Nephron (organoid): ENCODE data around the gene HPD.
"Not testable (repeated sequence)": the region's sequence is repeated elsewhere in the genome, so short reads cannot be mapped to it uniquely, and the experiment has no call there.

Experiments used
- H3K27ac Mint-ChIP-seq, 3 experiments: 2 replicates each; pipeline ENCODE4 v1.8.0; 2020; ENCODE audit warnings: mixed read lengths in 3 of 3, mild to moderate bottlenecking in 2 of 3, moderate library complexity in 1 of 3
- H3K27me3 Mint-ChIP-seq: 2 replicates; pipeline ENCODE4 v1.8.0; 2021; ENCODE audit warnings: low read depth, mild to moderate bottlenecking, moderate library complexity, mixed read lengths
- H3K36me3 Mint-ChIP-seq: 2 replicates; pipeline ENCODE4 v1.8.0; 2020; ENCODE audit warnings: low read depth, mixed read lengths
- H3K4me1 Mint-ChIP-seq: 2 replicates; pipeline ENCODE4 v1.8.0; 2020; ENCODE audit warnings: mixed read lengths
- H3K4me3 Mint-ChIP-seq, 3 experiments: 2 replicates each; pipeline ENCODE4 v1.8.0; 2020; ENCODE audit warnings: mild to moderate bottlenecking in 3 of 3, mixed read lengths in 3 of 3, moderate library complexity in 2 of 3
- H3K9me3 Mint-ChIP-seq: 2 replicates; pipeline ENCODE4 v1.8.0; 2020; ENCODE audit warnings: mixed read lengths
- TF ChIP-seq, protein P1 (sequence below), 3 experiments: fragments of 200-600 bp; sonication (generic); IDR thresholded peaks; one replicate each; pipeline ENCODE4 v1.5.0; 2021; ENCODE audit warnings: antibody characterized with exemption in 3 of 3; ENCODE audit not compliant: unreplicated experiment in 3 of 3

HPD gene

DNA sequence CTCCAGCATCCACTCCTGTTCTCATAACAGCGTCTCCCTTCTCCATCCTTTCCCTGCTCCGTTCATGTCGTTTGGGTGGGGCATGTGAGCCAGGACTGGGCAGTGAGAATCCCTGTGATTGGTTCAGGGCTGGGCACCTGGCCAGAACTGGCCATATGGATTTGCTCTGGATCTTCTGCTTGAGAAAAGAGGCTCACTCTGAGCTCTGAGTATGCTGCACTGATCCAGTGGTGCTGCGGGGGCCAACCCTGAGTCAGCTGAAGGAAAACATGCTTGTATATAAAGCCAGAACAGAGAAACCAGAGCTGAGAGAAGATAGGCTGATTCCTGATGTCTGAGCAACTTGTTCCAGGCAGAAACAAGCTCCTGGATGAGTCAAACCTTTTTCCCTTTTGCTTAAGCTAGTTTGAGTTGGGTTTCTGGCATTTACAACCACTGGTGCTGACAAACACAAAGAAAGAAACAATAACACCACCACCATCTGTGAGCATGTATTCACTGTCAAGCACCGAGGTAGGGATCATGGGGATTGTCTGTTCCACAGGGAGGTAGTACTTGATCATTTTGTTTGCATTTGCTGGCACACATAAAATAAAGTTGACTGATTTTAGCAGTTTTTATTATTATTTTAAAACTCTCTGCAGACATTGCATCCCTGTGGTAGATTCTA, 14.0 kb upstream of the HPD start:
- no peaks in the 10 kb centered on the region for H3K36me3 Mint-ChIP-seq
- H3K27ac Mint-ChIP-seq = peak overlapping the region; percentile 94 to 98 (median 94)
- TF ChIP-seq, protein P1, sequence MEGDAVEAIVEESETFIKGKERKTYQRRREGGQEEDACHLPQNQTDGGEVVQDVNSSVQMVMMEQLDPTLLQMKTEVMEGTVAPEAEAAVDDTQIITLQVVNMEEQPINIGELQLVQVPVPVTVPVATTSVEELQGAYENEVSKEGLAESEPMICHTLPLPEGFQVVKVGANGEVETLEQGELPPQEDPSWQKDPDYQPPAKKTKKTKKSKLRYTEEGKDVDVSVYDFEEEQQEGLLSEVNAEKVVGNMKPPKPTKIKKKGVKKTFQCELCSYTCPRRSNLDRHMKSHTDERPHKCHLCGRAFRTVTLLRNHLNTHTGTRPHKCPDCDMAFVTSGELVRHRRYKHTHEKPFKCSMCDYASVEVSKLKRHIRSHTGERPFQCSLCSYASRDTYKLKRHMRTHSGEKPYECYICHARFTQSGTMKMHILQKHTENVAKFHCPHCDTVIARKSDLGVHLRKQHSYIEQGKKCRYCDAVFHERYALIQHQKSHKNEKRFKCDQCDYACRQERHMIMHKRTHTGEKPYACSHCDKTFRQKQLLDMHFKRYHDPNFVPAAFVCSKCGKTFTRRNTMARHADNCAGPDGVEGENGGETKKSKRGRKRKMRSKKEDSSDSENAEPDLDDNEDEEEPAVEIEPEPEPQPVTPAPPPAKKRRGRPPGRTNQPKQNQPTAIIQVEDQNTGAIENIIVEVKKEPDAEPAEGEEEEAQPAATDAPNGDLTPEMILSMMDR (IDR thresholded peaks at IDR 0.05; ENCODE audit: unreplicated experiment in 3 of 3) = no peak
- no peaks in the 10 kb centered on the region for H3K9me3 Mint-ChIP-seq
- no peaks in the 10 kb centered on the region for H3K27me3 Mint-ChIP-seq
- no peak overlapping the region for H3K4me3 Mint-ChIP-seq
- peaks cover 8% of the 10 kb centered on the region for H3K4me1 Mint-ChIP-seq

DNA sequence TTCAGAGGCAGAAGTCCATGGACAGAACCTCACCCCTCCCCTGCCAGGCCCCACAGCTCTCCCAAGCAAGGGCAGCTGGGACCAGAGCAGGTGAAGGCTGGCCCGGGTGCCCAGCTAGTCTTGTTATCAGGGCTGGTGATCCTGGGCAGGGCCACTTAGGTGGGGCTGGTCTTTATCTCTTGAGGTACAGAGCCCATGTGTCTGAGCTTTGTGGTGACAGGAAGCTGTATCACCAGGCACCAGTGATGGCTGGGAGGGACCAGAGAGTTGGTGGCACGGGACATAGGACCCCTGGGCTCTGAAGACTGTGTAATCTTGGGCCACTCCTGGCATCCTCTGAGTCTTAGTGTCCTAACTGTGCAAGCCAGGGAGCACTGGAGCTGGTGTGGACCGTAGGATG, 12.8 kb upstream of the HPD start:
- Mint-ChIP-seq H3K27ac (no peak overlapping the region), H3K27me3 (no peaks in the 10 kb centered on the region)

DNA sequence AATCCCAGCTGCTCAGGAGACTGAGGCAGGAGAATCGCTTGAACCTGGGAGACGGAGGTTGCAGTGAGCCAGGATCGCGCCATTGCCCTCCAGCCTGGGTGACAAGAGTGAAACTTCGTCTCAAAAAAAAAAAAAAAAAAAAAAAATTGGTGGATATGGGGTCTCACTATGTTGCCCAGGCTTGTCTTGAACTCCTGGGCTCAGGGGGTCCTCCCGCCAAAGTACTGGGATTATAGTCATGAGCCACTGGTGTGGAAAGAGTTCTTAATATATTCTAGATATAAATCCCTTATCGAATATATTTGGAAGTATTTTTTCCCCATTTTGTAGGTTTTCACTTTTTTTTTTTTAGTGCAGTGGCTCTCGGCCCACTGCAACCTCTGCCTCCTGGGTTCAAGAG, 10.6 kb upstream of the HPD start:
- H3K36me3 Mint-ChIP-seq, H3K27ac Mint-ChIP-seq, H3K9me3 Mint-ChIP-seq, H3K27me3 Mint-ChIP-seq, H3K4me3 Mint-ChIP-seq, H3K4me1 Mint-ChIP-seq: not testable (repeated sequence)

More for the DNA sequence above, 12.8 kb upstream of the HPD start:
- TF ChIP-seq, protein P1 (IDR thresholded peaks at IDR 0.05; ENCODE audit: unreplicated experiment in 3 of 3) = no peak
- Mint-ChIP-seq H3K9me3 (no peaks in the 10 kb centered on the region), H3K36me3 (no peaks in the 10 kb centered on the region), H3K4me3 (no peak overlapping the region), H3K4me1 (peaks cover 8% of the 10 kb centered on the region)

DNA sequence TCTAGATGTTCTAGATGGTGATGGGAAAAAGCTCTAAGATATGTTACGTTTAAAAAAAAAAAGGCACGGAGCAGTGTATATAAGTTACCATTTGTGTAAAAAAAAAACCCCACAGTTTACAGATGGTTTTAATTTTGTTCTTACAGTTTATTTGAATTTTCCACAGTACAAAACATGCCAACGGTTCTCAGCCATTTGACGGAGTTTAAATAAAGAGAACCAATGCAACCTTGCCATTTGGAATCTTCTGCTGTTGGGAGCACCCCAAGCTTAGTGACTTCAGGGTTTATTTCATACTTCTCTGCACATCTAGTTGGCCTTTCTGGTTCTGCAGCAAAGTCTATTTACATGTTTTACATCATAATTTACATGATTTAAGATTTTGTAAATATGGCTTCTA, 7.7 kb upstream of the HPD start:
- Mint-ChIP-seq H3K27ac (peak overlapping the region in 1 of 3 experiments; percentile 52), H3K36me3 (no peaks in the 10 kb centered on the region), H3K9me3 (no peaks in the 10 kb centered on the region), H3K4me1 (peaks cover 10% of the 10 kb centered on the region), H3K4me3 (no peak overlapping the region), H3K27me3 (no peaks in the 10 kb centered on the region)
- TF ChIP-seq, protein P1 (IDR thresholded peaks at IDR 0.05; ENCODE audit: unreplicated experiment in 3 of 3) = no peak

DNA sequence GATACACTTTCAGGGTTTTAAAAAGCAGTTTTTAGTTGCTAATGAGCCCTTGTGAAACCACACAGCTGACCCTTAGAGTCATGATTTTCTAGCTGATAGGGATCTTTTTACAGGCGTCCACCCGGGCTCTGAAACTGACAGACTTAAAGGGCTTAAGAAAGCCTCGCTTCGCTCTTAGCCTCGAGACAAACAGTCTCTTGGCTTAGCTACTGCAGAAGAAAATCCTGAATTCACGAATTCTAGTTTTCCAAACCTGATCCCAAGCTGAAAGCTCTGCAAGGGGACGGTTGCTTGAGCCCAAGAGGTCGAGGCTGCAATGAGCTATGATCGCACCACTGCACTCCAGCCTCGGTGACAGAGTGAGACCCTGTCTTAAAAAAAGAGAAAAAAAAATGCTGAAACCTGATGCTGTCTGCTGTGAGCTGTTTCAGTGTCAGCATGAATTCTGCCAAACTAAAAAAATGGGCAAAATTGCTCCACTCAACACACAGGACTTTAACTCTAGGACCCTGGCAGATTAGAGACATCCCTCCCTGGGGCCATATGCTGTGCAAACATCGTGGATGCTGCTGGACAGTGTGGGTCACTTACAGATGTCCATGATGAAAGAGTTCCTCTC, 3.1 kb upstream of the HPD start:
- Mint-ChIP-seq H3K27me3 (no peaks in the 10 kb centered on the region), H3K4me3 (peak overlapping the region; percentile 8 to 25 (median 19)), H3K27ac (peak overlapping the region; percentile 37 to 80 (median 69))

DNA sequence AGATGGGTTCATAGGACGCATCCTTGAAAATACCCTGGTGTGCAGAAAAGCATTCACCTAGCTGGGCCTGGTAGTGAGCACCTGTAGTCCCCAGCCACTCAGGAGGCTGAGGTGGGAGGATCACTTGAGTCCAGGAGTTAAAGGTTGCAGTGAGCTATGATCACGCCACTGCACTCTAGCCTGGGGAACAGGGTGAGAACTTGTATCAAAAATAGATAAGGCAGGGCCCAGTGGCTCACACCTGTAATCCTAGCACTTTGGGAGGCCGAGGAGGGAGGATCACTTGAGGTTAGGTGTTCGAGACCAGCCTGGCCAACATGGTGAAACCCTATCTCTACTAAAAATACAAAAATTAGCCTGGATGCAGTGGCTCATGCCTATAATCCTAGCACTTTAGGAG, 2.0 kb upstream of the HPD start:
- H3K27me3 Mint-ChIP-seq, H3K9me3 Mint-ChIP-seq, H3K4me3 Mint-ChIP-seq, H3K27ac Mint-ChIP-seq, H3K36me3 Mint-ChIP-seq: not testable (repeated sequence)
- H3K4me1 Mint-ChIP-seq = peaks cover 22% of the 10 kb centered on the region

More for the DNA sequence above, 3.1 kb upstream of the HPD start:
- TF ChIP-seq, protein P1 (IDR thresholded peaks at IDR 0.05; ENCODE audit: unreplicated experiment in 3 of 3) = no peak
- H3K36me3 Mint-ChIP-seq = no peaks in the 10 kb centered on the region
- peaks cover 22% of the 10 kb centered on the region for H3K4me1 Mint-ChIP-seq
- no peaks in the 10 kb centered on the region for H3K9me3 Mint-ChIP-seq

DNA sequence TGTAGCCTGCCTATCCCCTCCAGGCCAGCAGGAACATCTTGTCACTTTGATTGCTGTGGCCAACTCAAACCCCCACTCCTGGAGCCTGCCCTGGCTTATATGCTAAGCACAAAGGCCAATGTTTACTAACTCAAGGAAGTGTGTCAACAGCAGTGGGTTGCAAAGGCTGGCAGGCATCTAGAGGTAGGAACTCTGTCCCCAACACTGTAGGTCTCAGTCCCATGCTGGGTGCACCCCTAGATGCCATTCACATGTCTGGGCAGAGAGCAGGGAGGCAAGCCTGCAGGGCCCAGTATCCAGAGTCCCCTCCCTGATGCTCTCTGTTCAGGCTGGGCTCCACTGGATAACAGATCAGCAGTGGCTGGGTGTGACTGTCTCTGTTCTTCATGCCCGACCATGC, 1.6 kb upstream of the HPD start:
- H3K27ac Mint-ChIP-seq = no peak overlapping the region
- H3K4me1 Mint-ChIP-seq = peaks cover 22% of the 10 kb centered on the region
- peaks cover 3% of the 10 kb centered on the region for H3K27me3 Mint-ChIP-seq

More for the DNA sequence above, 1.6 kb upstream of the HPD start:
- TF ChIP-seq, protein P1 (IDR thresholded peaks at IDR 0.05; ENCODE audit: unreplicated experiment in 3 of 3) = no peak
- Mint-ChIP-seq H3K4me3 (no peak overlapping the region), H3K36me3 (no peaks in the 10 kb centered on the region), H3K9me3 (no peaks in the 10 kb centered on the region)
